Stimulated activated CD8-positive, alpha-beta memory T cell treated with anti-CD3 and anti-CD28 coated beads, Interleukin-7, amount 100 ng/mL, for 48 hours (primary cell): Measurements from ENCODE around the gene WDSUB1.

Experiments used
- DNase-seq, 2 donors: peaks; one replicate each; pipeline ENCODE4 v3.0.0-alpha.2; 2020; ENCODE audit warnings: low read depth in 1 of 2; ENCODE audit errors: extremely low read depth in 1 of 2

The WDSUB1 gene

DNA sequence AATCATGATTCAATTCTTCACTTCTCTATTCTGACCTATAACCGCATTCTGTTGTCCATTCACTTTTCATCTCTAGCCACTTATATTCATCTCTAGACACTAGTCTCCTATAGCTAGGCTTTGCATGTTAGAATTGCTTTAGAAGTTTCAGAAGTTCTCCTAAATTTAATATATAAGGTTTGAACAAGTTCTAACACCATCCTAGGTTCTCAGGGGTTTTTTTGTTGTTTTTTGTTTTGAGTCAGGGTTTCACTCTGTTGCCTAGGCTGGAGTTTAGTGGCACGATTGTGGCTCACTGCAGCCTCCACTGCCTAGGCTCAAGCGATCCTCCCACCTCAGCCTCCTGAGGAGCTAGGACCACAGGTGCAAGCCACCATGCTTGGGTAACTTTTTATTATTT is 19.9 kb downstream of the WDSUB1 start:
- no peak for DNase-seq

DNA sequence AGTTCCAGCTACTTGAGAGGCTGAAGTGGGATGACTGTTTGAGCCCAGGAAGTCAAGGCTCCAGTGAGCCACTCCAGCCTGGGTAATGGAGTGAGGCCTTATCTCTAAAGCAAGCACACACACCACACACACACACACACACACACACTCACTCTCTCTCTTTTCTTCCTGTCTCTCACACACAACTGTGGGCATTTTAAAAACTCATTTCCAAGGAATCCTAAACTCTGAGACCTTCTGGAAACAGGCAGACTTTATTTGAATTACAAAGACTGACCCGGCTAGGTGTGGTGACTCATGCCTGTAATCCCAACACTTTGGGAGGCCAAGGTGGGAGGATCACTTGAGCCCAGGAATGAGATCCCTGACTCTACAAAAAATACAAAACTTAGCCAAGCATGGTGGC is 21.3 kb downstream of the WDSUB1 start:
- no peak for DNase-seq

DNA sequence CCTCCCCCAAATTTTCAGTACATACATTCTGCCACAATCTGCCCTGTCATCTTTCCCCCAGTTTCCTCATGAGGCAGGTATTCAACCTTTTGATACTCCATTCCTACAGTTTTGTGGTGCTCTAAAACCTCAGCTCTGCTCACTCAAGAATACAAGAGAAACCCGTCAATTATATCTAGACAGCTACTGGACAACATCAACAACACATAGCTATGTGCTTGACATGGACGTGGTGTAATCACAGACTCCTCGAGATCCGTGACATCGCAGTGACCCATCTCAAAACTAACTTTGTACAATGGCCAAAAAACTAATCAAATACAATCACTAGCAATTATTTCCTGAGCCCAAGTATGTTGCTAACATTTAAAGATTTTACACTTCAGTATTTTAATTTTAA is 23.6 kb downstream of the WDSUB1 start:
- no peak for DNase-seq

DNA sequence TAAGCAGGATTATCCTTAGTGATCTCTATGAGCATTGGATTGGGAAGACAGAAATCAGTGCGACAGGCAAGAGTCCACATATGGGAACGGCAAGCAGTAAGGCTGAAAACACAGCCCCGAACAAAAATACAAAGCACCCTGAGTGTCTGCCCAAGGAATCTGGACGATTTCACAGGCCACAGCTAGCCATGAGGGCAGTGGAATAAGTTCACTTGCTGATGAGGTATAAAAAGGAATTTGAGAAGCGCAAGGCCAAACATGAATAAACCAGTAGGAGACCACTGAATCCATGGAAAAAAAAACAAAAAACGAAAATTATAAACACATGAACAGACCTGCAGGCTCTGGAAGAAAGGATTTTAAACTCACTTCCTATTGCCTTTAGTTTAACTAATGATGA is 24.3 kb downstream of the WDSUB1 start:
- DNase-seq, result no peak

DNA sequence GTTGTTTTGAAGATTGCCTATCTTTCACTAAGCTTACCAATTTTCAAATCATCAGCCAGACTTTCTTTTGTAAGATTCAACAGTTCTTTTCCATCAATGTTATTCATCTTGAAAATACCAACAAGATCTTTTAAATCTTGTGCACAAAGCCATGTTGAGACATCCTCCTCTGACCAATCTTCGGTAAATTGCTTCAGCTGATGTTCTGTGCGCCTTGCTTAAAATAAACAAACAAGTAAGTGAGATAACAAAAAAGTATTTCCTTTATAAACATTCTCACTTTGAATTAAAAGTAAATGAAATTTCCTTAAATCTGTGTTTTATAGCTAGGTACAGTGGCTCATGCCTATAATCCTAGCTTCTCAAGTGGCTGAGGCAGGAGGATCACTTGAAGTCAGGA is 30.3 kb downstream of the WDSUB1 start:
- no peak for DNase-seq

DNA sequence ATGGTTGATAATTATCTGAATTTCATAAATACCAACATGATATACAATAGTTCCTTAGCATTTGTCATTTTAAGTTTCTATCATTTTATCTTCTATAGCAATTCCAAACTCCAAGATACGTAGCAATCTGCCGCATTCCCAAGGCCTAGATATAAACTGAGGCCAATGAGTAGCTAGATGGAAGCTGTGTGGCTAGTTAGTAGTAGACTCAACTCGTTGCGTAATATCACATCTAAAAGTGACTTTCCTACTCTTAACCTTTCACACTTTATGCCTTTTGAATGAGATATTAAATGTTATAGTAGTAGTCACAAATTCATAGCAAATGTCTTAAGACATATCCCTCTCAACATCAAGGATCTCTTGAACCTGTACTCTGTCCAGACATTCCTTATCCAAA is 33.6 kb downstream of the WDSUB1 start:
- DNase-seq, result no peak

DNA sequence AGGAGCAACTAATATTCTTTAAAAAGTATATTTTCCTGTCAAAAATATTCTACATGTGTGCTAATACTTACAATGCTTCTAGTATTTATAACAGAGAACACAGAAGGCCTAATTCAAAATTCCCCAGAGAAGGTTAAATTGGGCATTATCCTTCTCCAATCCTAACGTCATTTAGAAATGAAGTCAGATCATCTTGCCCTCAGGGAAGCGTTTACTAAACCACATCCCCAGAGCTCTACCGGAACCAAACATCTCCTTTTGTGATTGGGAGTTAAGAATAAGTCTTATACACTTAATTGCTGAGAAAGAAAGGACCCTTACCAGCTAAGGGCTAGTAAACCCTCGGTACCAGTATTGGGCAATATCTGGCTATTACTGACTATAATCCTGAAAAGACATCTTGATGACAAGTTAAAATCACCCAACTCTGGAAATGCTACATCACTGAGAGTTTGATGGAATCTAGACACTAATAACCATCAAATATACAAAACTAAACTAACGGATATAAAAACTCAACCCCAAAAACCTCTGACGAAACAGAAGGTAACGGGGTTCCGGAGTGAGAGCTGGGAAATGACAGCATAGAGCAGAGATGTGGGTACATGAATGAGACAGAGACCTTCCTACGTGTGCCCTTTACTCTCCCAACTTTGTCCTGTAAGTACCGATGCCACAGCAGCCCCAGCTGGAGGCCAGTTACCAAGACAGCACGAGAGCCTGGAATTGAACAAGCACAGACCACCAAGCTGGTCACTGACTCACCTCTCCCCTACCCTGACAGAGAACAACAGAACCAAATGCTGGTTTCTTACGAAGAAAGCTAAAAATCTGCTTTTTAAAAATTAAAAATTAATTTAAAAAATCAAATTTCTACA is 35.0 kb downstream of the WDSUB1 start:
- DNase-seq, result no peak

DNA sequence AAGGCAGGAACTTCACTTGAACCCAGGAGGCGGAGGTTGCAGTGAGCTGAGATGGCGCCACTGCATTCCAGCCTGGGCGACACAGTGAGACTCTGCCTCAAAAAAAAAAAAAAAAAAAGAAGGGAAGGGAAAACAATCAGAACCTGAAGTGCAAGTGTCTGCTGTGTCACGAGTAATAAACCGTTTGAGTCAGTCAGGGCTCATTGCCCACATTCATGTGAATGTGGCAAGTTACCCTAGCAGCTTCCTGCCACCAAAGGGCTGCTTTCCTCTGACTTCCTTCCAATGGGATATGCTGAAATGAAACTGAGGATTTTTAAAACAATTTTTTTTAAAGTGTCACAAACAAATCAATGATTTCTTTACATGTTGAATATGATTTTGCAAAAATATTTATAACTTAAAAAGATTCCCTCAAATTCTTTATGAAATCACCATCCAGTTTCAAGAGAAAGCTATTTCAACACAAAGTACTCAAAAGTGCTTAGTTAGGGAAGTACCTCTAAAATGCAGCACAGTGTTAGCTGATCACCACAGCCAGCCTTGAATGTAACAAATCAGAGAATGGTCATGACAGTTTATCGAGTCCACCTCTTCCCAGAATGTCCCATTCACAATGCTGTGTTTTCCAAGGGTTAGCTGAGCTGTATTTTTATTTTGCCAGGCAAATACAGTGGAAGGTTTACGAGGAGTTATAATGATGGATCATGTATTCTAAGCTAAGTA is 36.4 kb downstream of the WDSUB1 start:
- DNase-seq, result no peak

DNA sequence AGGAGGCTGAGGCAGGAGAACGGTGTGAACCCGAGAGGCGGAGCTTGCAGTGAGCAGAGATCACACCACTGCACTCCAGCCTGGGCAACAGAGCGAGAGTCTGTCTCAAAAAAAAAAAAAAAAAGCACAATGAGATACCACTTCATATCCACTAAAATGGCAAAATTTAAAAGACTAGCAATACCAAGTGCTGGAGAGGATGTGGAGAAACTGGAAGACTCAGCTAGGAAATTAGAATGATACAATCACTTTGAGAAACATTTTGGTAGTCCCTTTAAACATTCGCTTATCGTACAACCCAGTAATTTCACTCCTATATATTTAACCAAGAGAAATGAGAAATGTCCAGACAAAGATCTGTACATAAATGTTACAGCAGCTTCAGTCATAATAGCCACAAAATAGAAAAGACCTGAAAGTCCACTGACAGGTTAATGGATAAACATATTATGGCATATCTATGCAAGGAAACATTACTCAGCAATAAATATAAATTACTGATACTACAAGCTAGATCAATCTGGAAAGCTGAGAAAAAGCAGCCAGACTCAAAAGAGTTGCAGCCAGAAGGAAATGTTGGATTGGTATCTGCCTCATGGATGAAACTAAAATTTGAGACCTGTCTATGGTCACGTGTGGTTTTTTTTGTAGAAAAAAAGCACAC is 40.0 kb downstream of the WDSUB1 start:
- DNase-seq, result no peak

DNA sequence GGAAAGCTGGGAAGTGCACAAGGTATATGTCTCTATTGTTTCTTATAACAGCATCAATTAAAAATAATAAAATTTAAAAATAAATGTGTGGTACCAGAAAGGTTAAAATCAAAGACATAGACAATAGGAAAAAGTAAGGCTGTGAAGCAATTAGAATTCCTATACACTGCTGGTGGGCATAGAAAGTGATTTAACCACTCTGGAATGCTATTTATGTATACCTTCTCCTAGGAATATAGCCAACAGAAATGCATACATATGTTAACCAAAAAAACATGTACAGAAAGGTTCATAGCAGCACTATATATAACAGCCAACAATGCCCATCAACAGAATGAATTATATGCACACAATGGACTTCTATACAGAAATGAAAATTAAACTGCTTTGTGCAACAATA is 43.0 kb downstream of the WDSUB1 start:
- no peak for DNase-seq

DNA sequence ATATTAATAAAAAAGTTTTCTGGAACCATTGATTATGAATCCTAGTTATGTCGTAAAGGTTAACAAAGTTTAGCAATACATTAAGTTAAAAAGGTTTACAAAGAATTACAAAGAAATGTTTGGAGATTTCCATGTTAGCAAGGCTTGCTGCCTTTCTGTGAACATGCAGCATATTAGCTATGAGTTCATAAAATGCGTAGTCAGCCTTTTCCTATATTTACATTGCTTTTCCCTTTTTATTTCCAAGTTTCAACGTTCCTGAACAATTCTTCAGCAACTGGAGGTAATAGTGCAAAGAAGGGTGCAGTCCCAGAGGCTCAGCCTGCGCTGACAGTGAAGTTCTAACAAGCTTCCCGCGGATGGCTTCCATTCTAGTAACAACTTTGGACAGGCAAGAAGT is 51.6 kb downstream of the WDSUB1 start:
- no peak for DNase-seq

DNA sequence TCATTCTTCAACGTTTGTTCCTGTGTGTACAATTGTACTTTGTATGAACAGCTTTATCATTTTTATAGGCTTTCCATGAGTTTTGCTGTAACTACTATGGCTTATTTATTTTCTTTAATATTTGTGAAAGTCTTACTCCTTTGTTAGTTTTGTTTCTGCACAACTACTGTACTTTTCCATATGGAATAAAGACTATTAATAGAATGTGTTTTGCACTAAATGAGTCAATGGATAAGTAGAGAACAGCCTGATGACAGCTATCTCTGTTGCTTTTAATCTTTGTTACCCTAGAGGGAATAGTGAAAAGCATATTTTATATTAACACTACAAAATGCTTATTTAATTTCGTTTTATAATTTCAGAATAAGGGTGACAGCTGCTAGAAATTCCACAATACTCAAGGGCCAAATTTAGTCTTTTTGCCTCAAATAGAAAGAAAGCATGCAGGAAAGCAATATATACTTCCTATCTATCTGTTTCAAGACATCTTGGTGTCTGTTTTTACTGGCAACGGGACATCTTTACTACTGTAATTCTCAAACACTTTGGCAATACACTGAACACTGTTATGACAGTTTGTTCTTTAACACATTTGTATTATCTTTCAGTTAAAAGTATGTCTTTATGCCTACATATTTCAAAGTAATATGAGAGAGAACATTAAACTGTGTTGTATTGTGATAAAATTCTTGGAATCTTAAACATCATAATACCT is 53.9 kb downstream of the WDSUB1 start:
- no peak for DNase-seq

DNA sequence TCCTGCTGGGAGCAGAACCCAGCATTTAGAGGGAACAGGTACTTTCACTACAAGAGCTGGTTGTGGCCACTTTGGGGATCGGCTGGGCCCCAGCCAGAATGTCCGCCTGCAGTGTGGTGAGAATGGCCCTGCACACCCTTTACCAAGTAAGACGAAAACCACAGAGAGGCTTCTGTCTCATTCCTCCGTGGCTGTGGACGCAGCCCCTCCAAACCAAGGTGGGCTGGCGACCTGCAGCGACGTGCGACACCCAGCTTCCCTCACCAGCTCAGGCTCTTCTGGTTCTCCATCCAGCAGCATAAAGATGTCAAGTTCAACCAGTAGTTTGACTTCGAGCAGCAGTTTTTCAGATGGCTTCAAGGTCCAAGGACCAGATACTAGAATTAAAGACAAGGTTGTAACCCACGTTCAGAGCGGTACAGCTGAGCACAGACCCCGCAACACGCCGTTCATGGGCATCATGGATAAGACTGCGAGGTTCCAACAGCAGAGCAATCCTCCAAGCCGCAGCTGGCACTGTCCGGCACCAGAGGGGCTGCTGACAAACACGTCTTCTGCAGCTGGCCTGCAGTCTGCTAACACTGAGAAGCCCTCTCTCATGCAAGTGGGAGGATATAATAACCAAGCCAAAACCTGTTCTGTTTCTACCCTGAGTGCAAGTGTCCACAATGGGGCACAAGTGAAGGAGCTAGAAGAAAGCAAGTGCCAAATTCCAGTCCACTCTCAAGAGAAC is 56.2 kb downstream of the WDSUB1 start:
- DNase-seq, result no peak

DNA sequence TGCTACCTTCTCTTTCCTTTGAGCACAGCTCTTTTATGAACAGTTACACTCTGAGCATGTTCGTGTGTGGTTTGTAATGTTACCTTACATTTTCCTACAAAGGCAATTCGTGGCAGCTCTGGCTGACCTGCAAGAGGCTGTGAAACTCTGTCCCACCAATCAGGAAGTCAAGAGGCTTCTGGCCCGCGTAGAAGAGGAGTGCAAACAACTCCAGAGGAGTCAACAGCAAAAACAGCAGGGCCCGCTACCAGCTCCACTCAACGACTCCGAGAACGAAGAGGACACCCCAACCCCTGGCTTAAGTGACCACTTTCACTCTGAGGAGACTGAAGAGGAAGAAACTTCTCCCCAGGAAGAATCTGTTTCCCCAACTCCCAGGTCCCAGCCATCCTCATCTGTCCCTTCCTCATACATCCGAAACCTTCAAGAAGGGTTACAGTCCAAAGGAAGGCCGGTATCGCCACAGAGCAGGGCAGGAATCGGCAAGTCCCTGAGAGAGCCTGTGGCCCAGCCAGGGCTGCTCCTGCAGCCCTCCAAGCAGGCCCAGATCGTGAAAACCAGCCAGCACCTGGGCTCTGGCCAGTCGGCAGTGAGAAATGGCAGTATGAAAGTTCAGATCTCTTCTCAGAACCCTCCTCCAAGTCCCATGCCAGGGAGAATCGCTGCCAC is 56.9 kb downstream of the WDSUB1 start:
- no peak for DNase-seq

DNA sequence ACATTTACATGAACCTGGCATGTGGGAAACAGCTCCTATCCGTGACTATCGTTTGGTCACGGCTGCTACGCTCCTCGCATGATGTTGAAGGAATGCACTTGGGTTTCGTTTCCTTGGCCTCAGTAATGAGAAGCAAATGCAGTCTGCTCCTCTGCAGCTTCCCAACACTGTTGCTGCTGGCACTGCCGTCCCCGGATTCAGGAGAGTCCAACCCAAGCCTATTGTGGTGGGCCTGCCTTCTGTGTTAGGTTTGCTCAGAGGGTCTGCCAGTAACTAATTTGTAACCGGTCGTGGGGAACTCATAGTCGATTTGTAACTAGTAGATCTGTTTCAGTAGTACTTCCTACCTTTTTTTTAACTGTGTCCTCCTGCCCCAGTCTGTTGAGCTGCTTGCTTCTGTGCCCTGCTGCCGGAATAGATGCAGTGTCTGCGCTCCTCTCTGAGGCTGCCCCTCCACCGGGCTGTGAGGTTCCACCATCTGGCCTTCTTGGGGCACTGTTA is 58.4 kb downstream of the WDSUB1 start:
- DNase-seq, result no peak

DNA sequence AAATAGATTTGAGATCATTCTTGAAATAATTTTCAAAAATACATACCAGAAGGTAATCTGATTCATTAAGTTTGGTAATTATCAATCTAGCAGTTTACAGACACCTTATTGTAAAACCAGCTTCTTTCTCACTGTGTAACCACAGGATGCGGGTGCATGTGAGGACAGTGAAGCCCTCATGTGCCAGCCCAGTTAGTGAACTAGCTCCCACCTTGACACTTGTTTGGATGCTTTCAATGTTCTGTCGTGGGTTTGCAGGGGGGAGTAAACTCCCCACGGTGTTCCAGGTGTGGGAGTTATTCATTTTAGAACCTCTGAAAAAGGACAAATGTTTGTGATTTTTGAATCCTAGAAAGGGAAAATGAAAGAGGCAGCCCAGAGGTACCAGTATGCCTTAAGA is 59.0 kb downstream of the WDSUB1 start:
- DNase-seq, result no peak

DNA sequence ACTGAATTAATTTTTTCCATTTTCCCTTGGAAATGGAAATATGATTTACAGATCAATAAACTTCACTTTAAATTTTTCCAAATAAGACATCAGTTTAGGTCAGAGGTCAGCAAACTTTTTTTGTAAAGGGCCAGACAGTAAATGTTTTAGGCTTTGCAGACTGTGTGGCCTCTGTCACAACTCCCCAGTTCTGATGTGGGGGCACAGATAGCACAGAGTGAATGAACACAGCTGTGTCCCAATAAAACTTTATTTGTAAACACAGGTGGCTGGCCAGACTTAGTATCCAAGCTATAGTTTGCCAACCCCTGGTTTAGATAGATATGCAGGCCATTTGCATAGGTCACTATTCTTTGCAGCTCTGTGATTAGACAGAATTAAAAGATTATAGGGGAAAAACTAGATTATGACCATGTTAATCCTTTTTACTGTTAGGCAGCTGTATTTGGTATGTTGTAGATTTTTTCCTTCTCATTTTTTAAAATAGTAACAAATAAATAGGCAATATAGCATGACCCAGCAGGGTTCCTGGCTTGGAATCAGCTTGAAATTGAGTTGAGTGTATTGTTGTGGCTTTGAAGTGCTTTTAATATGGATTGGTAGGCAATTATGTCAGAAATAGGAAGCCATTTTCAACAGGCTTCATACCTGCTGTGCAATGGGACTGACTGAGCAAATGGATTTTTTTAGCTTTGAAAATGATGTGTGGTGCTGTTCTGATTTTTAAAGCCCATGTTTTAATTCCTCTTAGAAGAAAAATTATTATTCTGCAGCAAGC is 59.7 kb downstream of the WDSUB1 start:
- no peak for DNase-seq

DNA sequence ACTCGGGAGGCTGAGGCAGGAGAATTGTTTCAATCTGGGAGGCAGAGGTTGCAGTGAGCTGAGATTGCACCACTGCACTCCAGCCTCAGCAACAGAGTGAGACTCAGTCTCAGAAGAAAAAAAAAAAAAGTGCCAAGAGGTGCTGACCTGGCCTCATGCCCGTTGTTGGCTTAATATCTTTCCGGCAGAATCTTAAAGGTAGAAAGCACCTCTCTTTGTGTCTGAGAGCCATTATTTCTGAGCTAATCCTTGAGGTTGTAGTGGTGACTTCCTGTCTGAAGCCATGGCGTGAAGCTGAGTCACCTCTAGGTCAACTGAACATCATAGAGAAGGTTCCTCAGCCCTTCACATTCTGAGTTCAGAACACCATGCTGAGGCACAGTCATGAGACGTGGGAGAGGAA is 60.4 kb downstream of the WDSUB1 start:
- DNase-seq, result peak in 1 of 2 donors; percentile 13
